NCI-H146 (cell line): Measurements from ENCODE around the gene CRMP1.
A peak's percentile ranks its signal among the peaks of the same experiment; 100 is the strongest.
"Not testable (repeated sequence)": the region's sequence is repeated elsewhere in the genome, so short reads cannot be mapped to it uniquely, and the experiment has no call there.

Experiments used
- DNase-seq: peaks from one replicate; lab custom pipeline; 2025; lab: John Stamatoyannopoulos, UW

Gene CRMP1

DNA sequence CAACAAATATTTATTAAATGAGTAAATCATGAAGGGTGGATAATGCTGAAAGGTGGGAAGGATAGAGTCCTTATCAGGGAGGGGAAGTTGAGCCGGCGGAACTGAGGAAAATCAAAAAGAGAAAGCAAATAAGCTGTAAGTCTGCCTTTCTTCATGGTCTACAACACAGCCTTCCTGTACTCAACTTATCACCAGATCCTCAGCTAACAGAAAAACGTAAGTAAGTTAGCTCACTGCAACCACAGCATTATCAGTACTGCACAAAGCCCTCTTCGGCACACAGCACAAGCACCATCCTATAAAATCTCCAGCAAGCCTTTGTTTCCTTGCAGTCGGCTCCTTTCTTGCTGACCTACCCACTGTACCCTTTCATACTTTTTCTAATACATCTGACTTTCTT is 70.3 kb downstream of the CRMP1 start:
- no peak for DNase-seq

DNA sequence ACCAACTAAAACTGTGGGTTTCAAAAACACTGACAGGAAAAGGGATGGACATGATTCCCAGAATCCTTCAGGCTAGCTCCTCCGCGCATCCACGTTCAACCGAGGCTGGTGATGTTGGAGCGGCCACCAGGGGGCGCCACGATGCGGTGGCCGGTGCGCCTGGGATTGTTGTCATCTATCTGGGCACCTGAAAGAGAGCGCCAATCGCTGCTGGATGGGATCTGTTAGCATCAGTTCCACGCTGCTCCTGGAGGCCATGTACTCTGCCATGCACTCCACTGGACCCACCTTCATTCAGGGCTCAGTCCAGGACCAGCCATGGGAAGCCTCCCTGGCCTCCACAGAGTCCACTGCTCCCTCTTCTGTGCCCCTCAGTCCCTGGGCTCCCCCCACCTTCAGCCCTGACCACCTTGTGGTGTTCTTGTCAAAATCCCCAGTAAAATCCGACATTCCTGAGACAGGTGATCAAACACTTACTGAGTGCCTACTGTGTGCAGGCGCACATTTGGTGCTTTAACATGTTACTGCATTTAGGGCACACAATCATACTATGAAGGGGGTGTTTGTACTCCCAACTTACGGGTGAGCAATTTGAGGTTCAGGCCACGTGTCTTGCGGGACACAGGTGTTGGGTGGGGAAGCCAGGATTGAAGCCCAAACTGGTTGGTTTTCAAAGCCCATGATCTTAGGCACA is 71.1 kb downstream of the CRMP1 start:
- no peak for DNase-seq

DNA sequence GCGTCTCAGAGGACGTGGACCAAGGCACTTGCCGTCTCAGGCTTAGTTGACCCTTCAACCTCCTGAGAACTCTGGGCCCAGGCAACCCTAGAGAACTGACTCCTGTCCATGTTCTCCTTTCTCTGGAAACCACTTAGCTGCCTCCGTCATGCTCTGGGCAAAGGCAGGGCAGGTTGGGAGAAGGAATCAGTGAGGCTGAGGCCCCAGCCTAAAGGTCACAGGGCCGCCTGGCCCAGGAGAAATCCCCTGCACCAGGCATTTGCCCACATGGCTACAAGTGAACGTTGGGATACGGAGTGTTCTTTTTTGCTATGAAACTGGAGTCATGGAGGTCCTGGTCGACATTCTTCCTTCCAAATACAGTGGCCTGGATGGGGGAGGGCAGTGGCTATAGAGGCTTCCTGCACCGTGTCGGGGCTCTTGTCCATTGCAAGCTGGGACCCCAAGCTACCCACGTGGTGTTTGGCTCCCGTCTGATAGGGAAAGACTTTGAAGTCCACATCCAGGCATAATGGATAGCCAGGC is 76.0 kb downstream of the CRMP1 start:
- DNase-seq: no peak

DNA sequence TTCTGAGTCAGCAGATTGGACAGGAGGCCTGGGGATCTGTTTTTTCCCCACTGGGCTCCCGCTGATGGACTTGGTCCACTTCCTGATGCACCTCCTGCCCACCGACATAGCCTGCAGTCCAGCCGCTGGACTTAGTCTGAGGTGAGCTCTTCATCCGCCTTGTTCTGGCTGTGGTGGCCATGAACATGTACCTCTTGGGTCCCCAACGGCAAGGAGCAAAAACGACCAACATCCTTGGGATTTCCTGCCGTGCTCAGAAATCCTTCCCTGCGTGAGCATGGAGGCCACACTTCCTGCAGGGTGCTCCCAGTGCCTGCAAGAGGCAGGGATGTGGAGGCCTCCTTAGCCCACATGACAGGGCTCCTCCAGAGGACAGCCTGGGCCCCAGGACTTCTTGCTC is 76.8 kb downstream of the CRMP1 start:
- no peak for DNase-seq

- DNase-seq: no peak
Measured at GRCh38 chr4:5815641-5816040, 77.2 kb downstream of the CRMP1 start.

DNA sequence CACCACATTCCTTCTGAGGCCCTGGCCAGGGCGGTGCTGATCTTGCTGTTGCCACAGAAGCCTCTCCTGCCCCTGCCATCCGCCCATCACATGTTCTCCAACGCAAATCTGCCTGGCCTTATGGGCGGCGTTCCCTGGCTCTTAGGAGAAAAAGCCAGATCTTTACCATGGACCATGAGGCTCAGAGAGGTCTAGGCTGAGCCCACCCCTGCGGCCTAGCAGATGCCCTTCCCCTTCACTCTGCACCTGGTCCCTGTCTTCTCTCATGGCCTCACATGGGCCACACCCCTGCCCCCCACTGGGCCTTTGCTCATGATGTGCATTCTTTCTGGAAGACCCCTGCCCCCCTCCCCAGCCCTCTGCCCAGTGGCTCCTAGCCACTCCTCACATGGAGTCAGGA is 78.5 kb downstream of the CRMP1 start:
- no peak for DNase-seq

DNA sequence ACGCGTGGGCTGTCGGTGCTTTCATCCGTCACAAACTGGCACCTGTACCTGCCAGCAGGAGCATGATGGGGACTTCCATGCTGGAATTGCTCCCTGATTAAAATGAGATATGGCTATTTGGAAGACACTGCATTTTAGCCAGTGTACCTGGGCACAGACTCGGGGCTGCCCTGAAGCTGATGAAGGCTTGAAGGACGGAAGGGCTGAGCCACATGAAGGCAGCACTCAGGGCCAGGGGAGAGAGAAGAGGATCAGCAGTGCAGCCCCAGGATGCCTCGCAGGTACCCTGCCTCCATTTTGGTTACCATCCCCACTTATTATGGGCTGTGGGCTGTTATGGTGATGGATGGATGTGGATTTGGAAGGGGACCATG is 79.0 kb downstream of the CRMP1 start:
- no peak for DNase-seq

DNA sequence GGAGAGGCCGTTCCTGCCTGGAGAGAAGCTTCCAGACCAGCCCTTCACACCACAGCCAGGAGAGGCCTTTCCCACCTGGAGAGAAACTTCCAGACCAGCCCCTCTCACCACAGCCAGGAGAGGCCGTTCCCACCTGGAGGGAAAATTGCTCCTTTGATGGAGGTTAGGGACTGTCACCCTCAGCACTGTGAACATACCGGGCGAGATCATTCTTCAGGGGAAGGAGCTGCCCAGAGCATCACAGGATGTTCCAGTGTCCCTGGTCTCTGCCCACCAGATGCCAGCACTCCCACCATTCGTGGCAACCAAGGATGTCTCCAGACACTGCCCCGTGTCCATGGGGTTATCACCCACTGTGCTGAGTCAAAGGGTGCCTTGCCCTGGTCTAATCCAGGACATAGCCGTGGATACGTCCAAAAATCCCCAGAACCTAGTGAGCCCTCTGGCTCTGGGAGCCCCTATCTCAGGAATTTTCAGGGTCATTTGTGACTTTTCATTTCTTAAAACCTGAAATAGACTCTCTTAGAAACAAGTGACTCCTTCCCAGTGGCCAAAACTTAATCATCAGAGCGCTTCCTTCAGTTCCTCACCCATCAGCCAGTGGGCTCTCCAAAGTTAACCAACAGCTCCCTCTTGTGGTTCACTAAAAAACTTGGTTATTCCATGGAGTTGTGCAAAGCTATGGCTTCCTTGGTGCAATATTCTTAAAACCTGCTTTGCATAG is 80.2 kb downstream of the CRMP1 start:
- peak; percentile 33 for DNase-seq

GRCh38 chr4:5812057-5812456 is 80.8 kb downstream of the CRMP1 start:
- not testable (repeated sequence) for DNase-seq

DNA sequence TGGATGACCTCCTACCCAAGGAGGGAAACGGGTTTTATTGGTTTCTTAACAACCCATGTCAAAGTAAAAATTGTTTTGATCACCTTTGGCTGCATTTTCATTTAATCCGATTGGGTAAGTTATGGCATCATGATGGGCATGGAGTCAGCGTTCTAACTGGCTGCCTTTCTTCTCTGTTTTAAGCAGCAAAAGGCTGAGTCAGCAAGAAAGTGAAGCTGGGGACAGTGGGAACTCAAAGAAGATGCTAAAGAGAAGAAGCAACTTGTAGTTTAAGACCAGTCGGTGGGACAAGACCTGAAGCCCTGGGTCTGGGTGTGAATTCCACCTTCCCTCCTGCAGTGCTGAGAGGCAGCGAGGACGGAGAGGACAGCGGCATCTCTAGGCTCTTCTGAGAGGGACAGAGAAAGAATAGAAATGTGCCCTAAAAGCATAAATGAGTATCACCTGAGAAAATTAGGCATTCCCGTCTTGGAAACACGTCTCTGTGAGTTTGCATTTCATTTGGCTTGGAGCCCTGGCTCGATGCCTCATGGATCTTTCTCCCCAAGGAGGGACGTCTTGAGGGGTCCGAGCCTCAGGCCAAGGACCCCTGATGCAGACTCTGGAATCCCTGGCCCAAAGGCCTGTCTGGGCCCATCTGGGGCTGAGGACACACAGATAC is 82.0 kb downstream of the CRMP1 start:
- no peak for DNase-seq

DNA sequence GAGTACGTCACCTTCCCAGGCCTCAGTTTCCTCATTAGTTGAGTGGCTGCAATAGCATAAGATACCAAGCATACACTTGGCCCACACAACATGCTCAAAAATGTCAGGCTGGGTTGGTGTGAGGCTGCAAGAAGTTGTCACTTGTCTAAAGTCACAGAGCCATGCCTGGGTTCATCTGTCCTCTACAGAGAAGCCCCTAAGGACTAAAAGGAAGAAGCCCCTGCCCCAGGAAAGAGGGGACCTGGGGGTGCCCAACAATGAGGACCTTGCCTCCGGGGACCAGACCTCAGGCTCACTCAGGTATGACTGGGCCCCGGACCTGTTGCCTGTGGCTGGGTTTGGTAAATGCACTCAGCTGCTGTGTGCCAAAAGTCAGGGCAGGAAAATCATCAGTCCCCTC is 82.7 kb downstream of the CRMP1 start:
- no peak for DNase-seq

- DNase-seq: no peak
Measured at GRCh38 chr4:5809216-5809776, 83.6 kb downstream of the CRMP1 start.

- no peak for DNase-seq
Measured at GRCh38 chr4:5808081-5808741, 84.7 kb downstream of the CRMP1 start.

DNA sequence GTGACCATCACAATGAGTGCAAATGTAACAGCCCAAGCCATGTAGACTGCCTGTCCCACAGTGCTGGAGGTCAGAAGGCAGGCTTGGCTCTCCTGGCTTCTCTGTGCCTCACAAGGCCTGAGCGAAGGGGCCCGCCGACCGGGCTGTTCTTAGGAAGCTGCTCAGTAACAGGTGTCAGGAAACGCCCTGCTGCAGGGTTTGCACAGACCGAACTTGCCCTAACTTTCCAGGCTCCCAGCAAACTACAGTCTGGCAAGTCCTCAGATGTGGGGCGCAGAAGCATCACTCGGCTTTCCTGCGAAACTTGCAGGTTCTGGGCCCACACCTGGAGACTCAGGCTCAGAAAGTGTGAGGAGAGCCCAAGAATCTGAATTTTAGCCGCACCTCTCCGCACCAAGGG is 87.6 kb downstream of the CRMP1 start:
- no peak for DNase-seq

DNA sequence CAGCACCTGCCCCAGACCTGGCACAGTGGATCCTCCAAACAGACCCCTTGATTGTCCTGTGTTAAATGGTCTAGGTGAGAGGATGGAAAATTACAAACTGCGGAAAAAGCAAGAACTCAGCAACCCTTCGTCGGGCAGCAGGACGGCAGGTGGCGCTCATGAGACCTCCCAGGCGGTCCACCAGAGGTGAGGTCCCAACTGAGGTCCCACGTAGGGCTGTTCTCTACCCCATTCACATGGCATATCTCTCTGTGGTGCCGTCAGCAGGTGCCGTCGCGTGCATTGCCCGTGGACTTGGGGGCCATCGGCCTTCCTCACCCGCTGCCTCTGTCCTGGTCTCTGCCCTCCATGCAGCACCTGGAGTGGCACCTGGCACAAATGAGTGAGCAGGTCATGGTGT is 88.2 kb downstream of the CRMP1 start:
- DNase-seq: no peak

GRCh38 chr4:5802565-5802964 is 90.3 kb downstream of the CRMP1 start:
- no peak for DNase-seq

- DNase-seq: no peak
Measured at GRCh38 chr4:5801696-5802095, 91.2 kb downstream of the CRMP1 start.

GRCh38 chr4:5800496-5800895 is 92.4 kb downstream of the CRMP1 start:
- DNase-seq: no peak

DNA sequence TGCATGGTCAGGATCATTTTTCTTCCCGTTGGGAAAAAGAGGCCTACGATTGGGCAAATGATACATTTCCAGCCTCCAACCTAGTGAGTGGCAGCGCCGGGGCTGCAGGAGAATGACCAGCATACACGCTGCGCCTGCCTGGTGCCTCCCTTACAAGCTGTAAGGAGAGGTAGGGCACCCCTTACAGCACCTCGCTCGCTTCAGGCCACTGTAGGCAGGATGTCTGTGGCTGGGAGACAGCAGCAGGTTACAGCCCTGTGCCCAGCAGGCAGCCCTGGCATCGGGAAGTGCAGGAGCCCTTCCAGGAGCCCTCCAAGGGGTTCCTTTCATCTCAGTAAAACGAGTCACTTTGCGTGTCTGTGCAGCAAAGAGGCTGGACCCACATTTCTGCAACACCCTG is 93.5 kb downstream of the CRMP1 start:
- no peak for DNase-seq

GRCh38 chr4:5798946-5799345 is 93.9 kb downstream of the CRMP1 start:
- no peak for DNase-seq

GRCh38 chr4:5798462-5798861 is 94.4 kb downstream of the CRMP1 start:
- no peak for DNase-seq

- no peak for DNase-seq
Measured at GRCh38 chr4:5797866-5798265, 95.0 kb downstream of the CRMP1 start.
